ENCODE measurements around the gene MCF2L2. TPM values are rescaled to one million over a fixed set of nuclear protein-coding genes. Genes with fewer than 3 reads are reported as not detected.

The MCF2L2 gene
- total RNA-seq, 2 donors from 2014 or later, result 7.6 to 11.5 TPM

GRCh38 chr3:183283886-183284285 is 144.5 kb downstream of the MCF2L2 start:
- Mint-ChIP-seq H3K27ac (no peak overlapping the region), H3K9me3 (no peaks in the 10 kb centered on the region), H3K27me3 (ENCODE audit: low read depth) (no peaks in the 10 kb centered on the region), H3K36me3 (ENCODE audit: insufficient read depth in 2 of 2) (peaks cover 0 to 1% of the 10 kb centered on the region in 2 donors), H3K4me1 (ENCODE audit: low read depth) (peaks cover 49% of the 10 kb centered on the region), H3K4me3 (peak overlapping the region in 1 of 2 donors; percentile 11)
- ATAC-seq (replicated peaks in 1 of 2) (no peak), DNase-seq (no peak)

- Mint-ChIP-seq H3K36me3 (ENCODE audit: insufficient read depth in 2 of 2) (peaks cover 0 to 1% of the 10 kb centered on the region in 2 donors), H3K9me3 (no peaks in the 10 kb centered on the region), H3K27me3 (ENCODE audit: low read depth) (no peaks in the 10 kb centered on the region), H3K4me3 (no peak overlapping the region), H3K4me1 (ENCODE audit: low read depth) (peaks cover 38% of the 10 kb centered on the region), H3K27ac (no peak overlapping the region)
- ATAC-seq (replicated peaks in 1 of 2), result no peak
- no peak for DNase-seq
Observed at GRCh38 chr3:183281126-183281797, 147.2 kb downstream of the MCF2L2 start.

DNA sequence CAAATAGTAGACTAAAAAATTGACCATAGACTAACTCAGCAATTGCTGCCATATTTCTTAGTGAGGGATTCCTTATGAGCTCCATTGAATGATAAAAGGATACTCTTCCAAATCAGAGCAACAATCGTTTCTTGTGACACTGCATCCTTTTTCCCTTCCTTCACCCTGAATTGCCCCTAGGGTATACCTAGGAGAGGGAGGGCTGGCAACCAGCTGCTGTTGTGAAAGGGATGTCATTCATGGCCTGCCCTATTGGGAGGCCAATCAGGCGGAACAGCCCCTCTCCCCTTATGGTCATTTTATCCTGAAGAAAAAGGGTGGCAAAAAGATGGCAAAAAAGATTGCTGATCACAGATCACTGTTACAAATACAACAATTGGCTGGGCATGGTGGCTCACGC is 149.0 kb downstream of the MCF2L2 start:
- peaks cover 33% of the 10 kb centered on the region for H3K4me1 Mint-ChIP-seq (ENCODE audit: low read depth)
- no peaks in the 10 kb centered on the region for H3K27me3 Mint-ChIP-seq (ENCODE audit: low read depth)
- no peak overlapping the region for H3K4me3 Mint-ChIP-seq
- ATAC-seq (replicated peaks in 1 of 2), result no peak
- H3K27ac Mint-ChIP-seq, result no peak overlapping the region
- peaks cover 0 to 1% of the 10 kb centered on the region in 2 donors for H3K36me3 Mint-ChIP-seq (ENCODE audit: insufficient read depth in 2 of 2)
- no peaks in the 10 kb centered on the region for H3K9me3 Mint-ChIP-seq
- DNase-seq, result no peak

DNA sequence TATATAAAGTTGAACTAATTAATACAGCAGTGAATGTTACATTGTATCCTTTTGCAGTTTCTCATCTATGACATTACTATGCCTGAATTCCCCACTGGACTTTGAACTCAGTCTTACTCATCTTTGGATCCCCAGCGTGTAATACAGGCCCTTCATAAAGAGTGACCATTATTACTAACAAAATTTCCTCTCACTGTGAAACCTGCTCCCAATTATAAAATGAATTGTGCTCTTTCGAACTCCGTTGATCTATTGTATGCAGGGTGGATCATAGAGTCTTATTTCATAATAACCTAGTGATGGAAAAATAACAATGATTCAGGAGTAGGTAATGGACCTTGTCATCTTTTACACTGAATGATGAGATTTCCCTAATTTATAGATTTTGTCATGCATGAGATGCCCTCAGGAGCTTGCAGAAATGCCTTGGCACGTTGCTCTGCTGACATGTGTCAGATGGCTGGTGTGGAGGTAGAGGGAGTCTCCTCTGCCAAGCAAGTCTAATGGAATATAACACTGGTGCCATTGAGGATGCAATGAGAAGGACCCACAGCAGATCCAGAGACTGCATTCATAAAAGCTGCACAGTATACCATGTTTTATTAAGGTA is 149.8 kb downstream of the MCF2L2 start:
- H3K36me3 Mint-ChIP-seq (ENCODE audit: insufficient read depth in 2 of 2), result peaks cover 0 to 1% of the 10 kb centered on the region in 2 donors

GRCh38 chr3:183277260-183277659 is 151.2 kb downstream of the MCF2L2 start:
- DNase-seq, result no peak
- H3K4me3 Mint-ChIP-seq, result no peak overlapping the region

More for the DNA sequence above, 149.8 kb downstream of the MCF2L2 start:
- Mint-ChIP-seq H3K9me3 (no peaks in the 10 kb centered on the region), H3K27me3 (ENCODE audit: low read depth) (no peaks in the 10 kb centered on the region), H3K27ac (no peak overlapping the region), H3K4me1 (ENCODE audit: low read depth) (peaks cover 32% of the 10 kb centered on the region), H3K4me3 (no peak overlapping the region)
- ATAC-seq (replicated peaks in 1 of 2) (no peak), DNase-seq (no peak)

DNA sequence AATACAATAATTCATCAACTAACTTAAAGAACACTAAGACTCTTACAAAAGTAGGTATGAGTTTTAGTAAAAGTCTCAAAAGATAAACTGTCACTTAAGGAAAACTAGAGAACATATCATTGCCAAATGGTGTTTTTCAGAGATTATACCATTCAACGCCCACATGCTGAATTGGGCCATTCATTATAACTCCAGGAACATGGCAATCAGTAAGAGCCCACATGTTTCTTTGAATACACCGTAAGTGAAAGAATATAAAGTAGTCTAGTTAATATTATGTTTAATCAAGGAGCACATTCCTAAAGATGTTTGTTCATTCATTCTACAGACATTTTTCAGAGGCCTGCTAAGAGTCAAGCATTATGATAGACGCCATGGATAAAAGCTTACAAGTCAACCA is 152.5 kb downstream of the MCF2L2 start:
- ATAC-seq (replicated peaks in 1 of 2) (no peak), DNase-seq (no peak)
- peaks cover 24% of the 10 kb centered on the region for H3K4me1 Mint-ChIP-seq (ENCODE audit: low read depth)
- H3K27me3 Mint-ChIP-seq (ENCODE audit: low read depth), result no peaks in the 10 kb centered on the region
- peaks cover 0 to 1% of the 10 kb centered on the region in 2 donors for H3K36me3 Mint-ChIP-seq (ENCODE audit: insufficient read depth in 2 of 2)
- H3K27ac Mint-ChIP-seq, result no peak overlapping the region
- no peak overlapping the region for H3K4me3 Mint-ChIP-seq
- no peaks in the 10 kb centered on the region for H3K9me3 Mint-ChIP-seq

More at GRCh38 chr3:183277260-183277659, 151.2 kb downstream of the MCF2L2 start:
- ATAC-seq (replicated peaks in 1 of 2), result no peak
- Mint-ChIP-seq H3K4me1 (ENCODE audit: low read depth) (peaks cover 24% of the 10 kb centered on the region), H3K36me3 (ENCODE audit: insufficient read depth in 2 of 2) (peaks cover 0 to 1% of the 10 kb centered on the region in 2 donors), H3K9me3 (no peaks in the 10 kb centered on the region), H3K27me3 (ENCODE audit: low read depth) (no peaks in the 10 kb centered on the region), H3K27ac (no peak overlapping the region)

DNA sequence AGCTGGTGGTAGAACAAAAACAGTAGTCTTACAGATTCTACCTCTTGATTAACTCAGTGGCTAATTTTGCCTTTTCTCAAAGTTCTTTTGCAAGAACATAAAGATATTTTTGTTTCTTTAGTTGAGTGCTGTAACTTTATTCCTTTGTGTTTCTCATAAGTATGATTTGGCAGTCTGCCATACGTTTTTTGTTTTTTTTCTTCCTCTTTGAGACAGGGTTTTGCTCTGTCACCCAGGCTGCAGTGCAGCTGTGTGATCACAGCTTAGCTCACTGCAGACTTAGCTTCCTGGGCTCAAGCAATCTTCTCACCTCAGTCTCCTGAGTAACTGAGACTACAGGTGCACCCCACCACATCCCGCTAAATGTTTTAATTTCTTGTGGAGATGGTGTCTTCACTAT is 153.0 kb downstream of the MCF2L2 start:
- Mint-ChIP-seq H3K4me3 (no peak overlapping the region), H3K27me3 (ENCODE audit: low read depth) (no peaks in the 10 kb centered on the region), H3K36me3 (ENCODE audit: insufficient read depth in 2 of 2) (peaks cover 0 to 1% of the 10 kb centered on the region in 2 donors), H3K9me3 (no peaks in the 10 kb centered on the region), H3K4me1 (ENCODE audit: low read depth) (peaks cover 24% of the 10 kb centered on the region), H3K27ac (no peak overlapping the region)
- DNase-seq (no peak), ATAC-seq (replicated peaks in 1 of 2) (no peak)

DNA sequence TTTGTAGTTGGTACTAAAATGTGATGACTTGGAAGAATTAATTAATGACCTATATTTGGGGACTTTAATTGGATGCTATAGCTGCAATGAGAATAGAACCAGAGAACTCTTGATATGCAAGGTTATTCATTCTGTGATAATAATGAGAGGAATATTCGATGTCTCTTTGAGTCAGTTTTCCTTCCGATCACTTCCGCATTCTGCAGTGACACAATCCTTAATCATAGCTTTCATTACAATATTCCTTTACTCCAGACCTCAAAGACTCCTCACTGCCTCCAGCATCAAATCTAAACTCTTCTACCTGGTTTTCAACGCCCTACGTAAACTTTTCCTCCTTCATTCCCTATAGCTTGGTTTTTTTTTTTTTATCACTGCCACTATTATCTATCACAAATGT is 153.8 kb downstream of the MCF2L2 start:
- Mint-ChIP-seq H3K36me3 (ENCODE audit: insufficient read depth in 2 of 2) (peaks cover 0 to 6% of the 10 kb centered on the region in 2 donors), H3K4me3 (no peak overlapping the region), H3K4me1 (ENCODE audit: low read depth) (peaks cover 24% of the 10 kb centered on the region), H3K9me3 (no peaks in the 10 kb centered on the region), H3K27ac (no peak overlapping the region), H3K27me3 (ENCODE audit: low read depth) (no peaks in the 10 kb centered on the region)
- DNase-seq (no peak), ATAC-seq (replicated peaks in 1 of 2) (no peak)

DNA sequence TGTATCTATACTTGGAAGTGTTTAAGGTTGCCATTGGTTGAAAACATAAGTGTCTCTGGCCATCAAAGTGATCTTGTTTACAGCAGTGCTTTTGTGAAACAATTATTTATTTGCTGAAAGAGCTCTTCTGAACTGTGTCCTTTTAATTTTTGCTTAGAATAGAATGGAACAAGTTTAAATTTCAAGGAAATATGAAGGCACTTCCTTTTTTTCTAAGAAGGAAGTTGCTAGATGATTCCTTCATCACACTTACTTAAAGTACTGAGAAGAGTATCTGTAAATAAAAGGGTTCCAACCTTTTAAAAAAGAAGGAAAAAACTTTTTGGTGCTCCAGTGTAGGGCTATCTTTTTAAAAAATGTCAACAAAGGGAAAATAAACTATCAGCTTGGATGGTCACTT is 155.6 kb downstream of the MCF2L2 start:
- DNase-seq (no peak), ATAC-seq (replicated peaks in 1 of 2) (no peak)
- no peak overlapping the region for H3K27ac Mint-ChIP-seq
- no peak overlapping the region for H3K4me3 Mint-ChIP-seq
- H3K9me3 Mint-ChIP-seq, result no peaks in the 10 kb centered on the region
- peaks cover 1 to 9% of the 10 kb centered on the region in 2 donors for H3K36me3 Mint-ChIP-seq (ENCODE audit: insufficient read depth in 2 of 2)
- no peaks in the 10 kb centered on the region for H3K27me3 Mint-ChIP-seq (ENCODE audit: low read depth)
- peaks cover 23% of the 10 kb centered on the region for H3K4me1 Mint-ChIP-seq (ENCODE audit: low read depth)

GRCh38 chr3:183272142-183272541 is 156.3 kb downstream of the MCF2L2 start:
- DNase-seq, result no peak
- H3K4me1 Mint-ChIP-seq (ENCODE audit: low read depth), result peaks cover 23% of the 10 kb centered on the region
- no peak for ATAC-seq (replicated peaks in 1 of 2)
- peaks cover 1 to 9% of the 10 kb centered on the region in 2 donors for H3K36me3 Mint-ChIP-seq (ENCODE audit: insufficient read depth in 2 of 2)
- no peaks in the 10 kb centered on the region for H3K9me3 Mint-ChIP-seq
- no peak overlapping the region for H3K4me3 Mint-ChIP-seq
- no peaks in the 10 kb centered on the region for H3K27me3 Mint-ChIP-seq (ENCODE audit: low read depth)
- no peak overlapping the region for H3K27ac Mint-ChIP-seq

GRCh38 chr3:183270344-183270743 is 158.1 kb downstream of the MCF2L2 start:
- Mint-ChIP-seq H3K4me1 (ENCODE audit: low read depth) (peaks cover 18% of the 10 kb centered on the region), H3K27ac (no peak overlapping the region), H3K36me3 (ENCODE audit: insufficient read depth in 2 of 2) (peaks cover 1 to 11% of the 10 kb centered on the region in 2 donors), H3K9me3 (no peaks in the 10 kb centered on the region), H3K27me3 (ENCODE audit: low read depth) (no peaks in the 10 kb centered on the region), H3K4me3 (no peak overlapping the region)
- ATAC-seq (replicated peaks in 1 of 2) (no peak), DNase-seq (no peak)

DNA sequence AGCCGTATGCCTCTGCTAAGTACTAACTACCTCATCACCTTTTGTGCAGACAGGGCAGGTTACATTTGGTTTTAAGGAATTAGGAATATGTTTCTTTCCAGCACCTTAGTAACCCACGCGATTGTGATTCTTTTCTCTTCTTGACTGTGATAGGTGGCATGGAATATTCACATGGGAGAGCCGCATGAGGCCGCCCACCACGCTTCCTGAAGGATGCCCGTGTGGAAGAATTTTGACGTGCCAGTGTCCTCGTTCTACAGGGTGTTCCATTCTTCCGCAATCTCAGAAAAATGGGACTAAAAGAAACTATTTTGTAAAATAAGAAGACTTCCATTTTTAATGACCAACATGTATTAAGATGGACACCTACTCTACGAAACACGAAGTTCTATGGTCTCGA is 159.1 kb downstream of the MCF2L2 start:
- no peaks in the 10 kb centered on the region for H3K27me3 Mint-ChIP-seq (ENCODE audit: low read depth)
- DNase-seq (no peak), ATAC-seq (replicated peaks in 1 of 2) (no peak)
- H3K36me3 Mint-ChIP-seq (ENCODE audit: insufficient read depth in 2 of 2), result peaks cover 1 to 11% of the 10 kb centered on the region in 2 donors
- no peak overlapping the region for H3K27ac Mint-ChIP-seq
- H3K4me3 Mint-ChIP-seq, result no peak overlapping the region
- peaks cover 9% of the 10 kb centered on the region for H3K4me1 Mint-ChIP-seq (ENCODE audit: low read depth)
- no peaks in the 10 kb centered on the region for H3K9me3 Mint-ChIP-seq

DNA sequence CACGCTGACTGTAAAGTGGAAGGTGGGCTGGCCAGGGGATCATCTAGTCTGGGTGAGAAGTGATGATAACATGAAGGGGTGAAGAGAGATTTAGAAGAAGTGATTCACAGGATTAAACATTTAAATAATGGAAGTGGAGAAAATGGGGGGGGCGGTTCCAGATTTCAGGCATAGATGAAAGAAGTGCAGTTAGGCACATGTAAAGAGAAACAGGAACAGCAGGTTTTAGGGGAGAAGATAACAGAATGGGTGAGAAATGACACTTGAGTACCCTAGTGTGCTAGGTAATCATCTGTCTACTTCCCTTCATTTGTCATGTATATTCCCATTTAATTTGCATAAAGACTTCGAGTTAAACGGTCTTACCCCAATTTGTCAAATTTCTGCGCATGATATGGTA is 160.1 kb downstream of the MCF2L2 start:
- Mint-ChIP-seq H3K4me1 (ENCODE audit: low read depth) (peaks cover 4% of the 10 kb centered on the region), H3K36me3 (ENCODE audit: insufficient read depth in 2 of 2) (peaks cover 1 to 11% of the 10 kb centered on the region in 2 donors), H3K27me3 (ENCODE audit: low read depth) (no peaks in the 10 kb centered on the region), H3K27ac (peak overlapping the region; percentile 5), H3K4me3 (peak overlapping the region; percentile 14 to 50), H3K9me3 (no peaks in the 10 kb centered on the region)
- ATAC-seq (replicated peaks in 1 of 2) (no peak), DNase-seq (no peak)

GRCh38 chr3:183267140-183267539 is 161.3 kb downstream of the MCF2L2 start:
- DNase-seq, result no peak
- no peak overlapping the region for H3K4me3 Mint-ChIP-seq
- H3K9me3 Mint-ChIP-seq, result no peaks in the 10 kb centered on the region
- peak overlapping the region; percentile 58 for H3K27ac Mint-ChIP-seq
- H3K4me1 Mint-ChIP-seq (ENCODE audit: low read depth), result peaks cover 4% of the 10 kb centered on the region
- ATAC-seq (replicated peaks in 1 of 2), result no peak
- H3K36me3 Mint-ChIP-seq (ENCODE audit: insufficient read depth in 2 of 2), result peaks cover 1 to 11% of the 10 kb centered on the region in 2 donors
- H3K27me3 Mint-ChIP-seq (ENCODE audit: low read depth), result no peaks in the 10 kb centered on the region
